NCI-H1048 (cell line): ENCODE data around the gene ARMH3.

Experiments
- DNase-seq: peaks from one replicate; lab custom pipeline; 2025; lab: John Stamatoyannopoulos, UW

ARMH3 gene

DNA sequence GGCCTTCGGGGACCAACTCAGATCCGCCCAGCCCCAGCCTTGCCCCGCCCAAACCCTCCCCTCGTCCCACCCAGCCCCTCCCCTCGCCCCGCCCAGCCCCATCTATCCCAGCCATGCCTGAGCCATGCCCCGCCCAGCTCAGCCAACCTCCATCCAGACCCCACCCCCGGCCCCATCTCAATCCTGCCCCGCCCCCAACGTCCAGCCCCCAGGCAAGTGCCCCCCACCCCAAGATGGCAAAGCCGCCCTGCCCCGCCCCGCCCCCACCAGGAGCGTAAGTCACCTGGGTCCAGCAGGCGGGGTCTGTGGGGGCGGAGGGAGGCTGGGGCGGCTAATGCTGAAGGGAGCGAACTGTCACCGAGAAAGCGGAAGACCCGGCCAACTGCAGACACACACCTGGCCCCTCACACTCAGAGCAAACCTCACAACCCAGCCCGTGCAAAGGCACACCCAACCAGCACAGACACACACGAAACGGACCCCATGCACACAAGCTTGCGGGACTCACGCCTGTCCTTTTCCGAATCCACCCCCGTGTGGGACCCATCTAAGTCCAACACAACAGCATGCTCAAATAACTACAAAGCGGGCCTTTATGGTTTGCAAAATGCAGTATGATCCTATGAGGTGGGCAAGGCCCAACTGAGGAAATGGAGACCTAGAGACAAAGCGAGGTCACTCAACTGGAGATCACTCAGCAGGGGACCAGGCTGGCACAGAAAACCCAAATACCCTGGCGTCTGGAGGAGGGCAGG, 226.2 kb downstream of the ARMH3 start:
- DNase-seq, result peak; percentile 26

DNA sequence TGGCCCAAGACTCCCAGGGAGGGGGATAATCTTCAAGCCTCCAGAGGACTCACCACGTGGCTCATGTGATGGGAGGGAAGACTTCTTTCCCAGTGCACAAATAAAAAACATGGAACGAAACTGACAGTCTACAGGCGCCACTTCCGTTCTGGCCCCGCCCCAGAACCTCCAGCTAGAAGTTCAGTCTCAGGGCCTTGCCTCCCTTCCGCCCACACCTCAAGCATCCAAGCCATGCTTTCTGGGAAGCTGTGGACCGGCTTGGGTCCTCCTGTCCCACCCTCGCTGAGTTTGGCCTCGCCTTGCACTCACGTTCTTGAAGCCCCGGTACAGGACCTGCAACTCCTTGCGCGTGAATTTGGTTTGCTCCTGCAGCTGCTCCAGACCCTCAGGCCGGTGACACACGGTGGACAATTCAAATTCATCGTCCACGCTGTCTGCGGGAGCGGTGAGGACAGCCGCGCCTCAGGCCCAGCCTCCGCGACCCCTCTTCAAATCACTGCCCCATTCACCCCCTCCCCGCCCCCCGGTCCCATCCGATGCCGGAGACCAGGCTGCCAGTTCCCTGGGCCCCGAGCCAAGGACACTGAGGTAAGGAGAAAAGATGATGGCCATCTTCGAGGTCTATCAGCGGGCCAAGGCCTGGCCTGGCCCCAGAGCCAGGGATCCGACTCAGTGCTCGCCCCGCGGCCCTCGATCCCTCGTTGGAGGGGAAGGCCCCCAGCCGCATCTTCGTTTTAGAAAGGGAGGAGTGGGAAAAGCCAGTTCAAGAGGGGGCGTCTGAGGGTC, 227.0 kb downstream of the ARMH3 start:
- DNase-seq, result no peak

DNA sequence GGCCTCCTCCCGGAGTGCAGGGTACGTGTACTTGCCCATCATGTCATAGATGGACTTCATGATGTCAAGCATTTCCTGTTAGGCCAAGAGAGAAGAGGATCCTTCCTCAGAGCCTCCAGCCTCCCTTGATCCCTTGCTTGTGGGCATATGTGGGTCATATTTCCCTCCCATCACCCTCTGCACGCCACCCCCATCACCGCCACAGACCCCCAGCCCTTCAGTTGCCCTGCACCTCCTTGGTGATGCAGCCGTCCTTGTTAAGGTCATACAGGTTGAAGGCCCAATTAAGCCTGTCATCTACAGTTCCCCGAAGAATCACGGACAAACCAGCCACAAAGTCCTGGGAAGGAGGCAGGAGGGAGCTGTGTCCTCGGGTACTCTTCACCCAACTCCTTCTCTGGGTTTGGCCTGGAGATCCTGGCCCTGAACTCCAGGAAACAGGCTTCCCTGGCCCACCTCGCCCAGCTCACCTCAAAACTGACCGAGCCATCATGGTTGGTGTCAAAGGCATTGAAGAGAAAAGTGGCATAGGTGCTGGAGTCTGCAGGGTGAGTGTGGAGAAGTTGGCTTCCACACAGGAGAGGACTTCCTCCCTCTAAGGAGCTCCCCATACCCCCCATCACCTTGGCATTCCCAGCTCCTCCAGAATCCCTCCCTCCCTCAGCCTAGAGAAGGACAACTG, 227.9 kb downstream of the ARMH3 start:
- no peak for DNase-seq

DNA sequence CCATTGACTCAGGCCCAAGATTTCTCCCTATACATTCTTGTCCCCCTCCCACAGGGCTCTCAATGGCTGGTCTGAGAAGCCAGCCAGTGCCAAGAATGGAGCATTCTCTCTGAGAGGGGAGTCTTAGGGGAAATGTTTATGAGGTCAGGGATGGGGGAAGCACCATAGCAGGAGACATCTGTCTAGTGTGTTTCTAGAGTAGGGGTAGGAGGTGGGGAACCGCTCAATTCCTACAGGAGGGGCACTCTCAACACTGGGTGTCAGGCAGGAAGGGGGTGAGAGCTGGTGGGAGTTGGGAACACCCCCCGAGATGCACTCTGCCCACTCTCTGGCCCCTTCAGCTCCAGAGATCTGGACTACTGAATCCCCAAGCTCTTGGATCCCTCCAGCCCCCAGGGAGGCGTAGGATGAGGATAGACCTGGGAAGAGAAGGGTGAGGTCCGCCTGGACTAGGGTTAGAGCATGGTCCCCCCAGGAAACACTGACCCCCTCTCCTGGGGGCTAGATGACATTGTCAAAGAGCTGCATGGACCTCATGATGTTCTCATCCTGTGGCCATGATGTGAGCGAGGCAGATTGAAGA, 229.0 kb downstream of the ARMH3 start:
- DNase-seq, result no peak

DNA sequence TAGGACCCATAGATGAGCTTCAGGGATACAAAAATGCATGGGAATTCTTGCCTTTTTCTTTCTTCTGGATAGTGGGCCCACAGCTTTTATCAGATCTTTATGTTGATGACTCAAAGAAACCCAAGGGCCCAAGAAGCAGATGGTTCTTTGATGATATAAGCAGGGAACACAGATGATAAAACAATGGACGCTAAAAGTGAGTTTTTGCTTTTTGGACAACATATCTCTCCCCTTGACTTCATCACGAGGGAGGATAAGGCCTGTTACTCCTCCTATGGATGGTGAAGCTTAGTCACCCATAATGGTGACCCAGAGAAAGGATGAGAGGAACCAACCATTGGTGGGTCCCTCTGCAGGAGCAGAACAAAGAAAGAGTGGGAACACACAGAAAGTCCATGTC, 231.2 kb downstream of the ARMH3 start:
- DNase-seq, result no peak

DNA sequence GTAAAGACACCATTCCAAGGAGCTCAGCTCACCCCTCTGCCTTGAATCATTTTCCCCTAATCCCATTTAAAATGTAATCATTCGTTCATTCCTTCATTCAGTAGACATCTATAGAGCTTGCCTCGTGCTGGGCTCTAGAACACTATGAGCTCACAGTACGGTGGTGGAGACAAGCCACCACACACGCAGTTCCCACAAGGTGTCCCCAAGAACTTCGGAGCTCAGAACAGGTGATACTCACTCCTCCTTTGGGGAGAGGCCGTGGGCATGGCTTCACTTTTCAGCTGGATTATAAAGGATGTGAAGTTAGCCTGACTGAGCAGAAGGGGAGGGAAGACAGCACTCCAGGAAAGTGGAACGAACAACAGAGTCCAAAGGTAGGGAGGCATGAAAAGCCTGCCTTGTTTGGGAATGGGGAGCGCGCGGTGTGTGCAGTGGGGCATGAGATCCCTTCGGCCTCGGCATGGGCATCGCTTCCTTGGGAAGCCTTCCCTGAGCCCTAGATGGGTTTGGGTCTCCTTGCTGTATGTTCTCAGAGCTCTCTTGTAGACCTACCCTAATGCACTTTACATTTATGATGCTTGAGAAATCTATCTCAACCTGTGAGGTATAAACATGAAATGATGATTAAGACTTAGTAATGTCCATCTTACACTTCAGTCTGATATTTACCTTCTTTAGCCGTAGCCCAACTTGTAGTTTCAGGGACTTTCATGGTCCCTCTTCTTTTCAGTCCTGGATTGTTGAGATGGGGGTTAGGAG, 236.9 kb downstream of the ARMH3 start:
- no peak for DNase-seq

DNA sequence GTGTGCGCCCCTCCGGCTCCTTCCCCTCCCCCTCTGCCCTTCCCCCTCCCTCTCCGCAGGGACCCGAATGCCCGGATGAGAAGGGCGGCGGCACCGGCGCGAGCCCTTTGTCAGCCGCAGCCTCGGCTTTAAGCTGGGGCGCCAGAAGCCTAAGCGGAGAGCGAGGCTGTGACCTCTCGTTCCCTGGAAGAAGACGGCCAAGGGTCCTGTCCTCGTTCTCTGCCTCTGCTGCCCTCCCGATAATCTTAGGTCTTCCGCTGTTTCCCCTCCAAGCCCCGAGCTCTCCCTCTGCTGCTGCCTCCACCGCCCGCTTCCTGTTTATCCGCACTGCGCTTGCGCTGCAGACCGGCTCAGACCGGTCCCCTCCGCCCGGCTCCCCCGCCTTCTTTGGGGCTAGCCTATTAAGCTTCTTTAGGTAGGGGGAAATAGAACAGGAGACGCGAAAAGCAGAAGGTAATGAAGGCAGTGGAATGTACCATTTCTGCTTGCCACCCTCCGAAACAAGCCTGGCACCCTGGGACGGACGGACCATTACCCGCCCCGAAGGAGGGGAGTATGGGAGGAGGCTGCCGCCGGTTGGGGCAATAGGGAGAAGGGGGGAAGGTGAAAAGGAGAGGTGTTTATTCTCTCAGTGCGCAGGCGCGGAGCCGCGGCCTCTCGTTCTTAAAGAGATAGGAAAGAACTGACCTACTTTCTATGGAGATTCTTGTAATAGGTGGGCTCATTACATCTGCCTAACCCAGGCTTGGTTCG, 237.7 kb downstream of the ARMH3 start, which contains the start of gene OGA:
Gene OGA (minus strand): TSS at position 326 of the 753 bp plus-strand sequence. CDS start 422 bp downstream, outside the sequence.
- peak; percentile 98 for DNase-seq

DNA sequence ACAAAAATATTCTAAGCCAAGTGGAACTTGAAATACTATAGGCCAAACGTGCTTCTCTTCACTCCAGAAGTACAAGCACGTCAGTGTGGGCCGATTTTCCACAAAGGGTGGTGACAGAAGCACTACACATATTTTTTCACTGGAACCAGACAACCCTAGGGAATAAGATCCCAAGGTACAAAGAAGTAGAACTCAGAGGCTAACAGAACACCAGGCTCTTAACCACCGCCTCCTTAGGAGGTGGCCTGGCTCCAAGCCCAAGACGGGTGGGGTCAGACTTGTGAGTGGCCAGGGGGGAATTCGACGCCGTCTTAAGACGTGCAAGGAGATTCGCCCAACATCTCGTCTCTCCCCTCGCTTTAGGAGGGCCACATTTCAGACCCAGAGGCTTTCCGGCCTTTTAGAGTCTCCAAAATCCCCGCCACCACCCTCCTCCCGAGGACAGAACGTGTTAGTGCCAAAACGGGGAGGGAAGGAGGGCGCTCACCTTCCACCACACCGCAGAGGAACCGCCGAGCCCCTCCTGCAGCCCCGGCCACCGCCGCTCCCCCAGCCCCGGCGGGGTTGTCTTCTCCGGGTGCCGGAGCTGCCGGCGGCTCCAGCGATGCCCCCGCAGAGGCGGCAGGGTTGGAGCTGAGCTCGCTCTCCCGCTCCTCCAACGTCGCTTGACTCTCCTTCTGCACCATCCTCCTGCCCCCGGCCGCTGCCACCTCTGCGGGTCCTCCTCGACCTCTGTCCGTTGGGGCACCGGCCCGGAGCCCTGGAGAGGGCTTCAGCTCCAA, 238.4 kb downstream of the ARMH3 start:
- no peak for DNase-seq

DNA sequence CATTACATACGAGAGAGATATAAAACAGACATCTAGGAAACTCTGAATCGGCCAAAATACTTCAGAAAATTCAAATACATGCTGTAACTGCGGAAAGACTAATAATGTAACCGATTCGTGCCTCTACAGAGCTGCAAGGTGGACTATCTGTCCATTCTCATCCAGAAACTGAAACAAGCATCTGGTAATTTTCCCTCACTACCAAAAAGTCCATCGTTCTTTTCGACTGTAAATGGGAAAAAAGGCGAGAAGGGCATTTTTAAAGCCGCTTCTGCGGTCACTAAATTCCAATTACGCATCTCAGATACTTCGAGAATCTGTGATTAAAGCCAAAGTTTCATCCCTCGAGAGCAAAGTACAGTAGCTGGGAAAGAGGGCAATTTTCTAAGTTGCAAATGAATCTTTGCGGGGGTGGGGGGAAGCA, 239.0 kb downstream of the ARMH3 start:
- no peak for DNase-seq

DNA sequence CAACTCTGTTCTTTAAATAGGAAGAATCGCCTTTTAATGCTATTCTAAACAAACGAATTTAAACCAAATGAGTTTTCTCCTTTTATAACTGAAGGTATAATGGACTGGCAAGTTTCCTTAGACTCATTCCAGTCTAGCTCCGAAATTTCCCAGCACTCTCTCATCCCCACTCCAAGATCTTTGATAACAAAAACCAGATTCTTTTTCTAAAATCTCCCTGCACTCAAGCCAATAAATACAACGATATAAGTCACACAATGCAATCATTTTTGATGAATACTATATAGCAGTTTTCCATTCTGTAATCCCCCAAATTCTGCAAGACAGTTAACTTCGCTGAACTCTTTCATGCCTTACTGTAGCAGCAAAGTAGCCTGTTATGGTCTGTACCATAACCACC, 239.6 kb downstream of the ARMH3 start:
- no peak for DNase-seq

DNA sequence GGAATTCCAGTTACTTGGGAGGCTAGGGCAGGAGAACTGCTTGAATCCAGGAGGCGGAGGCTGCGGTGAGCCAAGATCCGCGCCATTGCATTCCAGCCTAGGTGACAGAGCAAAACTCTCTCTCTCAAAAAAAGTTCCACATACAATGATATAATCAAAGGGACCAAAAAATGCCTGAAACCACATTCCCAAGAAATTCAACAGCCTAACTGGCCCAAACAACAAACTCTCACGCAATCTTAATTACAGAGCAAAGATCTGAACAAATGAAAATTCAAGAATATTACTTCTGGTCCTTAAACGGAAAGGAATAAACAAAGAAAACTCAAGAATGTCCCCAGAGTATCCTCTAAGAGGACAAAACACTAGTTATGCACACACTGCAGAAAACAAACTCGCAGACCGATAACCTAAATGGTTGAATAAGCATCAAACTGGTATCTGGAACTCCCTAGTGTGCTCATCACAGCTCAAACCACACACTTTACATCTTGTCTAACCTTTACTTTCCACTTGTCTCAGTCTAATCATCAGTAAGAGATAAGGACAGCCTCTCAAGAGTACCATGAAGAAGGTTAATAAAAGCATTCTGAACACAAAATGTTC, 241.4 kb downstream of the ARMH3 start:
- DNase-seq, result no peak

DNA sequence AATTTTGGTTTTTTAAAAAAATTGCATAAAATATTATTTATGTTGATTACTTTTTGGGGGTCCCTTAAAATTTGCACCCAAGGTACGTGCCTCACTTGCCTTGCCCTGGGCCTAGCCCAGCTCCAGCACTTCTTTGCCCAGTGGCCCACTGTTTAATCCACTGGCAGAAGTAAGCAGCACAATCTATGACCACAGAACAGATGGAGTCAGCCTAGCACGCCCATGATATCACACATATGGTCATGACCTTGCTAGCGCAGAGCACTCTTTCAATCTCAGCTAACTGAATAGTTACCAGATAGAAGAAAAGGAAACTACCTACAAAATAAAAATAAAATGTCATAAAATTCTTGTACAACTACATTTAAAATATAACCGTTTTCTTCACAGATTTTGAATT, 243.4 kb downstream of the ARMH3 start:
- DNase-seq, result no peak

DNA sequence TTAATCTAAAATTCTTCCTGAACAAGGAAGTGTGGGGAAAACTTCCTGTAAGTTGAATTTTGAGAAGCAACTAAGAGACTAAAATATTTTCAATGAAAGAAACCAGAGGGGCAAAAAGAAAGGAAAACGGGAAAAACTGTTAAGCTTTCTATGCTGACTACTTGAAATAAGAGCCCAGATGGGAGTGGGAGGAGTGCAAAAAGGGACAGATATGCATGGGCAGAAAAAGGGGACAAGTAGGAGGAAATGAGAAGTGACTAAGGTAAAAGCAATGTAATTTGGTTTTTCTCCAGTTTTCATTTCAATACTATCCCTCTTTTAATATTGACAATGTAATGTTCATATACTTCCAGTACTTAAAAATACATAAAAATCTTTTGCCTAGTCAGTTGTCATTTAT, 248.8 kb downstream of the ARMH3 start:
- DNase-seq, result no peak

DNA sequence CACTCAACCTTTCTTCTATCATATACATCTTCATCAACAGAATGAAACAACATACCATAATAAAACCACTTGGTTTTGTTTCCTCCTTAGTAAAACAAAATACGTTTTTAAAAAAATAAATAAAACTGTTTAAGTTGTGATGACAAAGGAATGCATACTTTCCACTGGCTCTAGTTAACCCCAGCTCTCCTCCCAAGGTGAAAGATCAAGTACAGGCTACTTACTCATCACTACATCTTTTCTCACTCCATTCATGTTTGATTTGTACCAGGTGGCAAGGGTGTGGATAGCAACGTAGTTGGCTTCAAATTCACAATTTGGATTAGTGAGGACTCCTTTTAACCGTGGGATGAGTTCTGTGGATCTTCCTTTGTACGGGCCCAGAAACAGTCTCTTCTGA, 252.5 kb downstream of the ARMH3 start:
- DNase-seq, result no peak

DNA sequence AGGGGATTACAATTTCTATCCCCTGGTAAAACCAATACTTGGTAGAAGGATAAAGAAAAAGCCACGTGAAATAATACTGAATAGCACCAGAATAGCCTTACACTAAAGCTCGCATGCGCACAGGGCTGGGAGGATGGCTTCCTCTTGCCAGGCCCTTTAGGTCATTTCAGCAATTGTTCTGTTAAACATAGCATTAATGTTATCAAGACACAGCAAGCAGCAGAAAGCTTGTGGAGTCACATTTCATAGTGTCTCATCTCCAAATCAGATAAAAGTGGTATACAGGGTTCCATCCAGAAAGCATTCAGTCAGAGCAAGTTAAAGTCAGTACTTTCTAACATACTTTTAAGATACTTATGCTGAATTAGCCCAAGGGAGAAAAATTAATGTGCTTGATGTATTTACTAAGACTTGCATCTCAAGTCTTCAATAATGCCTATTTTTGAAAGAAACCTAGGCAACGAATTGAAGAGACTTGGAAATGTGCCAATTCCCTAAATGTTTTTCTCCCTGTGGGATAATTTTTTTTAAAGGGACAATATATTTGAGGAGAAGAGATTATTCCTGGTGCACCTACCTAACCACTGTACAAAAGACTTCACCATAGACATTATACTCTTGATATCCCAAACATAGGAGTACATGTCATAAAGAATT, 258.4 kb downstream of the ARMH3 start:
- DNase-seq, result no peak
